GM08714 (cell line): ENCODE results near the gene PKNOX1.
"Not testable (repeated sequence)": the region's sequence is repeated elsewhere in the genome, so short reads cannot be mapped to it uniquely, and the experiment has no call there.

ENCODE experiments used
- H3K4me3 ChIP-seq: fragments of 200-500 bp; sonication (Bioruptor generic); 2 replicates; pipeline ENCODE4 v1.5.1; 2014; ENCODE audit warnings: mild to moderate bottlenecking, low read length, inconsistent platforms
- ZNF274 ChIP-seq: IDR thresholded peaks from 2 replicates; pipeline ENCODE4 v1.6.1; 2012; ENCODE audit warnings: mild to moderate bottlenecking, low read depth, low read length

The PKNOX1 gene

GRCh38 chr21:42939582-42940413, 34.6 kb upstream of the PKNOX1 start:
- no peak overlapping the region for H3K4me3 ChIP-seq
- no peak for TF ChIP-seq ZNF274

- H3K4me3 ChIP-seq: no peak overlapping the region
- no peak for TF ChIP-seq ZNF274
Observed at GRCh38 chr21:42941696-42942085, 32.7 kb upstream of the PKNOX1 start.

- no peak overlapping the region for H3K4me3 ChIP-seq
- no peak for TF ChIP-seq ZNF274
Observed at GRCh38 chr21:42942244-42942643, 32.1 kb upstream of the PKNOX1 start.

- not testable (repeated sequence) for H3K4me3 ChIP-seq
Observed at GRCh38 chr21:42949094-42949755, 25.1 kb upstream of the PKNOX1 start.

- not testable (repeated sequence) for H3K4me3 ChIP-seq
Observed at GRCh38 chr21:42951193-42951592, 23.2 kb upstream of the PKNOX1 start.

- TF ChIP-seq ZNF274: no peak
Observed at GRCh38 chr21:42956824-42957630, 17.3 kb upstream of the PKNOX1 start.

GRCh38 chr21:42958122-42958521, 16.2 kb upstream of the PKNOX1 start:
- H3K4me3 ChIP-seq: not testable (repeated sequence)

More at GRCh38 chr21:42956824-42957630, 17.3 kb upstream of the PKNOX1 start:
- no peak overlapping the region for H3K4me3 ChIP-seq

- TF ChIP-seq ZNF274: no peak
- no peak overlapping the region for H3K4me3 ChIP-seq
Observed at GRCh38 chr21:42959728-42960127, 14.6 kb upstream of the PKNOX1 start.

GRCh38 chr21:42962380-42963007, 11.9 kb upstream of the PKNOX1 start:
- H3K4me3 ChIP-seq: no peak overlapping the region
- TF ChIP-seq ZNF274: no peak

- no peak for TF ChIP-seq ZNF274
Observed at GRCh38 chr21:42964086-42964485, 10.3 kb upstream of the PKNOX1 start.

GRCh38 chr21:42964546-42965210, 9.7 kb upstream of the PKNOX1 start:
- no peak for TF ChIP-seq ZNF274
- no peak overlapping the region for H3K4me3 ChIP-seq

More at GRCh38 chr21:42964086-42964485, 10.3 kb upstream of the PKNOX1 start:
- H3K4me3 ChIP-seq: no peak overlapping the region

- no peak overlapping the region for H3K4me3 ChIP-seq
- no peak for TF ChIP-seq ZNF274
Observed at GRCh38 chr21:42965211-42965560, 9.2 kb upstream of the PKNOX1 start.

- H3K4me3 ChIP-seq: not testable (repeated sequence)
Observed at GRCh38 chr21:42967616-42968015, 6.7 kb upstream of the PKNOX1 start.

GRCh38 chr21:42969193-42969600, 5.2 kb upstream of the PKNOX1 start:
- H3K4me3 ChIP-seq: no peak overlapping the region
- TF ChIP-seq ZNF274: no peak
